HL-60 (cell line): Measurements from ENCODE around the gene MSX1.

Experiments used
- GABPA ChIP-seq: IDR thresholded peaks from 2 replicates; pipeline ENCODE4 v1.6.1; 2012; ENCODE audit warnings: low read depth
- POLR2AphosphoS5 ChIP-seq: IDR thresholded peaks from 2 replicates; pipeline ENCODE4 v1.6.1; 2012; ENCODE audit warnings: low read depth
- SPI1 ChIP-seq: IDR thresholded peaks from 2 replicates; pipeline ENCODE4 v1.6.1; 2012; ENCODE audit warnings: low read depth, mild to moderate bottlenecking, borderline replicate concordance
- TF ChIP-seq, protein P1 (sequence below): IDR thresholded peaks from one replicate; pipeline ENCODE4 v1.5.1; 2011; ENCODE audit warnings: low read length, control low read depth, inconsistent platforms; ENCODE audit not compliant: insufficient read depth

GRCh38 chr4:4843635-4844291 lies 15.7 kb upstream of the MSX1 start:
- TF ChIP-seq SPI1, result no peak
- TF ChIP-seq, protein P1, sequence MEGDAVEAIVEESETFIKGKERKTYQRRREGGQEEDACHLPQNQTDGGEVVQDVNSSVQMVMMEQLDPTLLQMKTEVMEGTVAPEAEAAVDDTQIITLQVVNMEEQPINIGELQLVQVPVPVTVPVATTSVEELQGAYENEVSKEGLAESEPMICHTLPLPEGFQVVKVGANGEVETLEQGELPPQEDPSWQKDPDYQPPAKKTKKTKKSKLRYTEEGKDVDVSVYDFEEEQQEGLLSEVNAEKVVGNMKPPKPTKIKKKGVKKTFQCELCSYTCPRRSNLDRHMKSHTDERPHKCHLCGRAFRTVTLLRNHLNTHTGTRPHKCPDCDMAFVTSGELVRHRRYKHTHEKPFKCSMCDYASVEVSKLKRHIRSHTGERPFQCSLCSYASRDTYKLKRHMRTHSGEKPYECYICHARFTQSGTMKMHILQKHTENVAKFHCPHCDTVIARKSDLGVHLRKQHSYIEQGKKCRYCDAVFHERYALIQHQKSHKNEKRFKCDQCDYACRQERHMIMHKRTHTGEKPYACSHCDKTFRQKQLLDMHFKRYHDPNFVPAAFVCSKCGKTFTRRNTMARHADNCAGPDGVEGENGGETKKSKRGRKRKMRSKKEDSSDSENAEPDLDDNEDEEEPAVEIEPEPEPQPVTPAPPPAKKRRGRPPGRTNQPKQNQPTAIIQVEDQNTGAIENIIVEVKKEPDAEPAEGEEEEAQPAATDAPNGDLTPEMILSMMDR, result no peak
- TF ChIP-seq GABPA, result no peak
- TF ChIP-seq POLR2AphosphoS5, result no peak
